Pulmonary artery endothelial cell (primary cell): Measurements from ENCODE around the gene ANO2. TPM values are rescaled to one million over a fixed set of nuclear protein-coding genes. Genes with fewer than 3 reads are reported as not detected.

Experiments
- DNase-seq: peaks from one replicate; pipeline ENCODE4 v3.0.0-alpha.2; 2011; ENCODE audit warnings: low read depth, low spot score
- total RNA-seq: library from RNA; depleted of rRNA; stranded (reverse); fragments of >200 nt; gene quantifications from 2 replicates; pipeline ENCODE4 v1.2.3, GENCODE V29; 2014

ANO2 gene
- total RNA-seq, 1 donor from 2014 or later: 9.4 TPM

- peak; percentile 77 for DNase-seq
Observed at GRCh38 chr12:5586201-5586600, 358.9 kb downstream of the ANO2 start.

- no peak for DNase-seq
Observed at GRCh38 chr12:5585178-5585577, 359.9 kb downstream of the ANO2 start.

GRCh38 chr12:5584412-5585175, 360.5 kb downstream of the ANO2 start:
- DNase-seq: no peak

- DNase-seq: no peak
Observed at GRCh38 chr12:5582541-5582940, 362.5 kb downstream of the ANO2 start.

- DNase-seq: no peak
Observed at GRCh38 chr12:5582018-5582417, 363.0 kb downstream of the ANO2 start.

- DNase-seq: no peak
Observed at GRCh38 chr12:5581616-5582015, 363.4 kb downstream of the ANO2 start.

- DNase-seq: no peak
Observed at GRCh38 chr12:5581019-5581418, 364.0 kb downstream of the ANO2 start.

- DNase-seq: no peak
Observed at GRCh38 chr12:5578775-5579174, 366.3 kb downstream of the ANO2 start.

- DNase-seq: no peak
Observed at GRCh38 chr12:5577741-5578140, 367.3 kb downstream of the ANO2 start.

- DNase-seq: no peak
Observed at GRCh38 chr12:5577211-5577612, 367.8 kb downstream of the ANO2 start.

- DNase-seq: no peak
Observed at GRCh38 chr12:5575987-5576386, 369.1 kb downstream of the ANO2 start.

- no peak for DNase-seq
Observed at GRCh38 chr12:5575232-5575631, 369.8 kb downstream of the ANO2 start.

- no peak for DNase-seq
Observed at GRCh38 chr12:5573390-5573789, 371.7 kb downstream of the ANO2 start.

- no peak for DNase-seq
Observed at GRCh38 chr12:5571115-5571514, 373.9 kb downstream of the ANO2 start.

- DNase-seq: no peak
Observed at GRCh38 chr12:5570416-5570815, 374.6 kb downstream of the ANO2 start.

GRCh38 chr12:5568325-5568981, 376.6 kb downstream of the ANO2 start:
- DNase-seq: no peak

GRCh38 chr12:5567016-5567725, 377.9 kb downstream of the ANO2 start:
- no peak for DNase-seq

- no peak for DNase-seq
Observed at GRCh38 chr12:5565933-5566599, 379.0 kb downstream of the ANO2 start.

GRCh38 chr12:5562581-5562980, 382.5 kb downstream of the ANO2 start:
- no peak for DNase-seq

GRCh38 chr12:5561846-5562245, 383.2 kb downstream of the ANO2 start:
- DNase-seq: no peak

GRCh38 chr12:5561057-5561456, 384.0 kb downstream of the ANO2 start:
- no peak for DNase-seq

GRCh38 chr12:5560265-5560664, 384.8 kb downstream of the ANO2 start:
- no peak for DNase-seq
